ENCODE results near the gene LAMB3.
A peak's percentile ranks its signal among the peaks of the same experiment; 100 is the strongest.

The LAMB3 gene

GRCh38 chr1:209597499-209597898, 54.7 kb downstream of the LAMB3 start:
- Histone ChIP-seq H3K79me1 (ENCODE audit: low read length) (no peaks in the 10 kb centered on the region), H4K8ac (ENCODE audit: low read depth, low read length) (no peak overlapping the region), H3K18ac (ENCODE audit: low read length) (no peak overlapping the region), H3K4ac (ENCODE audit: low read depth, low read length) (no peak overlapping the region), H2BK12ac (ENCODE audit: low read length) (no peak overlapping the region), H3K14ac (ENCODE audit: low read length) (no peak overlapping the region), H2BK5ac (ENCODE audit: low read depth, low read length, poor library complexity) (no peak overlapping the region), H4K91ac (ENCODE audit: low read depth, low read length) (no peak overlapping the region), H3K36me3 (ENCODE audit: control insufficient read depth in 1 of 2, insufficient read depth in 2 of 2, low read length in 2 of 2) (peaks cover 6 to 17% of the 10 kb centered on the region in 2 experiments), H3K9me3 (ENCODE audit: insufficient read depth, low read depth, low read length) (no peaks in the 10 kb centered on the region), H3K9ac (ENCODE audit: low read length) (no peak overlapping the region), H2AFZ (ENCODE audit: insufficient read depth, low read length, poor library complexity) (no peak overlapping the region), H3K27me3 (ENCODE audit: insufficient read depth, low read length) (no peaks in the 10 kb centered on the region), H3K23ac (ENCODE audit: low read length) (no peak overlapping the region), H3K79me2 (ENCODE audit: control insufficient read depth, insufficient read depth, low read length, poor library complexity) (no peaks in the 10 kb centered on the region), H3K4me1 (ENCODE audit: control insufficient read depth in 1 of 2, insufficient read depth in 2 of 2, low read length in 2 of 2) (no peaks in the 10 kb centered on the region), H2AK5ac (ENCODE audit: low read length) (no peak overlapping the region), H4K12ac (ENCODE audit: low read depth, low read length) (no peak overlapping the region), H3K27ac (ENCODE audit: low read depth, low read length) (no peak overlapping the region), H2BK120ac (ENCODE audit: insufficient read depth, low read length, poor library complexity) (no peak overlapping the region), H3K4me3 (ENCODE audit: low read depth, low read length) (no peak overlapping the region), H3K4me2 (ENCODE audit: low read length) (no peak overlapping the region)
- no peak for DNase-seq
- no CpG with 5 or more reads among the region's 2 CpGs for WGBS (ENCODE audit: extremely low coverage, insufficient coverage, insufficient read length)

DNA sequence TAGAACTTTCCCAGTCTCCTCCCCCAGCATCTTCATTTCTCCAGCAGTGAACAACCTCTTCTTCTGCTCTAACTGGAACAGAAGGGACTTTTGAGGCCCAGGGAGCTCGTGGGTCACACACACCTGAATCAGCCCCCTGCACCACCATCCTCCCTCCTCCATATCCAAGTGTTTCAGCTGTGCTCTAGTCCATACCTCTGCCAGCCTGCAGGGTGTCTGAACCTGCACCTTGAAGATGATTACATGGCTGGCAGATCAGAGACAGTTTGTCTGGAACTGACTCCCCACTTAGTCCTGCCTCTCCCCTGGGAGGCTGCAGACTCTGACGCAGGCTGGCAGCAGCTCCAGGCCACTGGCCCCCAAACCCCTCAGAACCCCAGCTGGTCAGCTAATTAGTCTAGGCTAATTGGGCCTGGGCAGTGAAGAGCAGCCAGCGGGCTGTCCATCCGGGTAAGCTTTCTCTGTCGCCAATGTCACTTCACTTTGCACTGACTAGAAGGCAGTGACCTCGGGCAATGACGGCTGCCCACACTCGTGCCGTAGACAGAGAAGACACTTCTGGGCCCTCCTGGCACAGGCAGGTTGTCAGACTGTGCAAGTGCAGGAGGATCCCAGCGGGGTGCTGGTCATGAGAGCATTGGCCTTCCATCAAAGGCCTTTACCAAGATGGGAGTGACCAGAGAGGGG, 56.5 kb downstream of the LAMB3 start:
- Histone ChIP-seq H2BK120ac (ENCODE audit: insufficient read depth, low read length, poor library complexity) (no peak overlapping the region), H4K91ac (ENCODE audit: low read depth, low read length) (no peak overlapping the region), H3K23ac (ENCODE audit: low read length) (no peak overlapping the region), H4K8ac (ENCODE audit: low read depth, low read length) (no peak overlapping the region), H3K27me3 (ENCODE audit: insufficient read depth, low read length) (no peaks in the 10 kb centered on the region), H3K4me3 (ENCODE audit: low read depth, low read length) (no peak overlapping the region), H3K36me3 (ENCODE audit: control insufficient read depth in 1 of 2, insufficient read depth in 2 of 2, low read length in 2 of 2) (peaks cover 8 to 24% of the 10 kb centered on the region in 2 experiments), H3K4ac (ENCODE audit: low read depth, low read length) (no peak overlapping the region), H2AFZ (ENCODE audit: insufficient read depth, low read length, poor library complexity) (no peak overlapping the region), H4K12ac (ENCODE audit: low read depth, low read length) (no peak overlapping the region), H2AK5ac (ENCODE audit: low read length) (no peak overlapping the region), H2BK5ac (ENCODE audit: low read depth, low read length, poor library complexity) (no peak overlapping the region), H3K9ac (ENCODE audit: low read length) (no peak overlapping the region), H3K18ac (ENCODE audit: low read length) (no peak overlapping the region), H3K4me2 (ENCODE audit: low read length) (no peak overlapping the region), H3K27ac (ENCODE audit: low read depth, low read length) (no peak overlapping the region), H3K4me1 (ENCODE audit: control insufficient read depth in 1 of 2, insufficient read depth in 2 of 2, low read length in 2 of 2) (no peaks in the 10 kb centered on the region), H3K9me3 (ENCODE audit: insufficient read depth, low read depth, low read length) (no peaks in the 10 kb centered on the region), H3K79me2 (ENCODE audit: control insufficient read depth, insufficient read depth, low read length, poor library complexity) (no peaks in the 10 kb centered on the region), H3K14ac (ENCODE audit: low read length) (no peak overlapping the region), H3K79me1 (ENCODE audit: low read length) (no peaks in the 10 kb centered on the region), H2BK12ac (ENCODE audit: low read length) (no peak overlapping the region)
- no CpG with 5 or more reads among the region's 10 CpGs for WGBS (ENCODE audit: extremely low coverage, insufficient coverage, insufficient read length)
- DNase-seq = no peak

DNA sequence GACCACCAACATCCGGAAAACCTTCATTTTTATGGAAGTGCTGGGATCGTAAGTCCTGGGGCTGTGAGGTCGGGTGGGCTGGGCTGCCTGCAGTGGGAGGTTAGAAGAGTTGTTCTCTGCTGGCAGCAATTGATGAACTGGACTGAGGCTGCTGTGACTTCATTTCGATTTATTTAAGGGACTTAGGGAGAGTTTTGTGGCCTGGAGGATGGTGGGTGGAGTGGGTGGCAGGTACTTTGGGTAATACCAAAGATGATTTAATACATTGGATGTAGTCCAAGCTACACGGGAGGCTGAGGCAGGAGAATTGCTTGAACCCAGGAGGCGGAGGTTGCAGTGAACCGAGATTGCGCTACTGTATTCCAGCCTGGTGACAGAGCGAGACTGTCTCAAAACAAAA, 57.2 kb downstream of the LAMB3 start:
- Histone ChIP-seq H4K12ac (ENCODE audit: low read depth, low read length) (no peak overlapping the region), H3K79me1 (ENCODE audit: low read length) (no peaks in the 10 kb centered on the region), H2AFZ (ENCODE audit: insufficient read depth, low read length, poor library complexity) (no peak overlapping the region), H3K14ac (ENCODE audit: low read length) (no peak overlapping the region), H2AK5ac (ENCODE audit: low read length) (no peak overlapping the region), H3K27me3 (ENCODE audit: insufficient read depth, low read length) (no peaks in the 10 kb centered on the region), H3K9me3 (ENCODE audit: insufficient read depth, low read depth, low read length) (no peaks in the 10 kb centered on the region), H3K9ac (ENCODE audit: low read length) (no peak overlapping the region), H3K36me3 (ENCODE audit: control insufficient read depth in 1 of 2, insufficient read depth in 2 of 2, low read length in 2 of 2) (peaks cover 8 to 22% of the 10 kb centered on the region in 2 experiments), H4K8ac (ENCODE audit: low read depth, low read length) (no peak overlapping the region), H3K4me2 (ENCODE audit: low read length) (no peak overlapping the region), H3K27ac (ENCODE audit: low read depth, low read length) (no peak overlapping the region), H3K4me1 (ENCODE audit: control insufficient read depth in 1 of 2, insufficient read depth in 2 of 2, low read length in 2 of 2) (no peaks in the 10 kb centered on the region), H3K23ac (ENCODE audit: low read length) (no peak overlapping the region), H2BK5ac (ENCODE audit: low read depth, low read length, poor library complexity) (no peak overlapping the region), H4K91ac (ENCODE audit: low read depth, low read length) (no peak overlapping the region), H3K4me3 (ENCODE audit: low read depth, low read length) (no peak overlapping the region), H2BK120ac (ENCODE audit: insufficient read depth, low read length, poor library complexity) (no peak overlapping the region), H3K79me2 (ENCODE audit: control insufficient read depth, insufficient read depth, low read length, poor library complexity) (no peaks in the 10 kb centered on the region), H2BK12ac (ENCODE audit: low read length) (no peak overlapping the region), H3K18ac (ENCODE audit: low read length) (no peak overlapping the region), H3K4ac (ENCODE audit: low read depth, low read length) (no peak overlapping the region)
- WGBS (ENCODE audit: extremely low coverage, insufficient coverage, insufficient read length) = no CpG with 5 or more reads among the region's 9 CpGs
- no peak for DNase-seq

DNA sequence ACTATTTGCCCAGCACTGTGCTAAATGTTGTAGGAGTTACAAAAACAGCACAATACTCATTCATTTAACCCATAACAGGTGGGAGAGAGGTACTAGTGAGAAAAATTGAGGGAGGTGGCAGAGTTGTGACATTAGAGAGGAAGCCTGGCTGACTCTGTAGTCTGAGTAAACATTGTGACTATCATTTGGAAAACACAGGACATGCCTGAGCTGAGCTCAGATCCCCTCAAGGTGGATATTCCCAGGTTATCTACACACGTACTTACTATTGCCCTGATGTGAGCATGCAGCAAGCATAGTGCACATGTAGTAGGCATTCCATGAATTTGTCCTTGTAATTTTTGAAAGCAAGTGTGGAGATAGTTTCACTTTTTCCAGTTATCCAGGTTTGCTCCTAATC, 57.8 kb downstream of the LAMB3 start:
- no peak overlapping the region for H3K4ac ChIP-seq (ENCODE audit: low read depth, low read length)
- no peak overlapping the region for H3K14ac ChIP-seq (ENCODE audit: low read length)
- H2BK12ac ChIP-seq (ENCODE audit: low read length) = no peak overlapping the region
- H4K91ac ChIP-seq (ENCODE audit: low read depth, low read length) = no peak overlapping the region
- no peaks in the 10 kb centered on the region for H3K79me1 ChIP-seq (ENCODE audit: low read length)
- no peak overlapping the region for H3K9ac ChIP-seq (ENCODE audit: low read length)
- no peaks in the 10 kb centered on the region for H3K79me2 ChIP-seq (ENCODE audit: control insufficient read depth, insufficient read depth, low read length, poor library complexity)
- H4K8ac ChIP-seq (ENCODE audit: low read depth, low read length) = no peak overlapping the region
- H3K27ac ChIP-seq (ENCODE audit: low read depth, low read length) = no peak overlapping the region
- H2BK120ac ChIP-seq (ENCODE audit: insufficient read depth, low read length, poor library complexity) = no peak overlapping the region
- no peak overlapping the region for H3K18ac ChIP-seq (ENCODE audit: low read length)
- H3K27me3 ChIP-seq (ENCODE audit: insufficient read depth, low read length) = no peaks in the 10 kb centered on the region
- H2AFZ ChIP-seq (ENCODE audit: insufficient read depth, low read length, poor library complexity) = no peak overlapping the region
- H3K9me3 ChIP-seq (ENCODE audit: insufficient read depth, low read depth, low read length) = no peaks in the 10 kb centered on the region
- no CpG with 5 or more reads among the region's 1 CpG for WGBS (ENCODE audit: extremely low coverage, insufficient coverage, insufficient read length)
- peak overlapping the region; percentile 98 for H3K23ac ChIP-seq (ENCODE audit: low read length)
- no peak overlapping the region for H4K12ac ChIP-seq (ENCODE audit: low read depth, low read length)
- H3K36me3 ChIP-seq (ENCODE audit: control insufficient read depth in 1 of 2, insufficient read depth in 2 of 2, low read length in 2 of 2) = peaks cover 8 to 19% of the 10 kb centered on the region in 2 experiments
- no peak overlapping the region for H2AK5ac ChIP-seq (ENCODE audit: low read length)
- no peak overlapping the region for H3K4me2 ChIP-seq (ENCODE audit: low read length)
- H2BK5ac ChIP-seq (ENCODE audit: low read depth, low read length, poor library complexity) = no peak overlapping the region
- H3K4me3 ChIP-seq (ENCODE audit: low read depth, low read length) = no peak overlapping the region
- no peaks in the 10 kb centered on the region for H3K4me1 ChIP-seq (ENCODE audit: control insufficient read depth in 1 of 2, insufficient read depth in 2 of 2, low read length in 2 of 2)
- peak in 1 of 2 donors; percentile 43 for DNase-seq
